ENCODE results near the gene CAMTA1.

The CAMTA1 gene

DNA sequence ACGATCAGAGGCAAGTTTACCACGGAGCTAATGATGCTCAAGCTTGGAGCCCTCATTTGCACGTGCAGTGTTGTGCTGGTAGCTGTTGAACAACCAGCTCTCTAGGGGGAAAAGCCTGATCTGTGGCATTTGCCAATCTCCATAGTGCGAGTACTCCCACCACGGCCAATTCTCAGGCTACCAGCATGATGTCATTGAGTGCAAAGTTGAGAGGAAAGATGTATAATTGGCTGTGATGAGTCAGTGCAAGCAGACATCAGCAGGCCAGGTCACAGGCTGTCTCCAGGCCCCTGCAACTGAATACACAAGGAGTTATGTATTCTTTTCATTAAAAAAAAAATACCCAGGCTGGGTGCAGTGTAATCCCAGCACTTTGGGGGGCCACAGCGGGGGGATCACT is 752.8 kb downstream of the CAMTA1 start:
- 68 to 88% methylated on average over 5 to 6 of the region's 6 CpGs for WGBS, 2 experiments (ENCODE audit: insufficient coverage in 2 of 2)
- Histone ChIP-seq H3K36me3 (ENCODE audit: control insufficient read depth, insufficient read depth, low read length) (no peaks in the 10 kb centered on the region), H3K9me3 (ENCODE audit: control insufficient read depth, low read length) (no peaks in the 10 kb centered on the region), H3K27ac (ENCODE audit: low read depth, low read length, severe bottlenecking) (peak overlapping the region; percentile 61), H3K4me1 (ENCODE audit: control insufficient read depth, insufficient read depth, low read length, poor library complexity, severe bottlenecking) (no peaks in the 10 kb centered on the region), H3K4me3 (ENCODE audit: extremely low read depth, insufficient read depth, low read length, poor library complexity, severe bottlenecking) (no peak overlapping the region)

DNA sequence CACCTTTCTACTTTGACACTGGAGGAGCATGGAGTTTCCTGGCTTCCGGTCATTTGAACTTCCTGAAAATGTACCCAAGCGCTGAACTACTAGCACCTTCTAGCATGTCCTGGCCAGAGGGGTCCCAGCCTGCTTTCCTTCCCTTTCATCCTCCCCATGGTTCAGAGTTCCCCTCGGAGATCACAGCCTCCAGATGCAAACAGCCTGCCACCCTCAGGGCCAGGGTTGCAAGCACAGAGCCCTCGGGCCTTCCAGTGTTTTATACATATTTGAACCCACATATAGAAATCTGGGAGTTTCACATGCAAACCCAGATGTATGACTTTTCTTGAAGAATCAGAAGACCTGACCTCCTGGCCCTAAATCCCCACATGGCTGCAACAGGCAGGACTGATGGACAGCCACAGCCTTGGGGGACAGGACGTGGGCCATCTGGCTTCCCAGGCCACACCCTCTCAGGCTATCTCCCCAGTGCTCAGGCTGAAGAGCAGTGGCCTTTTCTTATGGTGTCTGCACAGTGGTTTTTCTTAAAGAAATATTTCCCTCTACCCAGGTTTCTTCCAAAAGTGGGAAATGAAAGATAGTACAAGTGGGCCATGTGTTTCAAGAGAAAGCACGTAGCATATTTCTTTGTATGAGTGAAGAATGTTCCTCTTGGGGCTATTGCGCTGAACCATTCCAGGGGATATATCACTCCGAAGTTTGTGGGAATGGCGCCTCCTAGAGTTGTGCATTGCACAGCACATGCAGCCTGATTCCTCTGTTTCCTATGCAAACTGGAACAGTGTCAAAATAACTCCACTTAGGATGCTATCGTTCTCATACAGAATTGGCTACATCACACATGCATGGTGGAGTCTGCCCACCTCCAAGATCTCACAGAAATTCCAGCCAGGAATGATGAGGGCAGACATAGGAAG is 753.9 kb downstream of the CAMTA1 start:
- H3K27ac ChIP-seq (ENCODE audit: low read depth, low read length, severe bottlenecking): no peak overlapping the region
- 74 to 80% methylated on average over 7 to 10 of the region's 10 CpGs for WGBS, 2 experiments (ENCODE audit: insufficient coverage in 2 of 2)
- no peak overlapping the region for H3K4me3 ChIP-seq (ENCODE audit: extremely low read depth, insufficient read depth, low read length, poor library complexity, severe bottlenecking)
- H3K9me3 ChIP-seq (ENCODE audit: control insufficient read depth, low read length): no peaks in the 10 kb centered on the region
- no peaks in the 10 kb centered on the region for H3K36me3 ChIP-seq (ENCODE audit: control insufficient read depth, insufficient read depth, low read length)
- no peaks in the 10 kb centered on the region for H3K4me1 ChIP-seq (ENCODE audit: control insufficient read depth, insufficient read depth, low read length, poor library complexity, severe bottlenecking)

DNA sequence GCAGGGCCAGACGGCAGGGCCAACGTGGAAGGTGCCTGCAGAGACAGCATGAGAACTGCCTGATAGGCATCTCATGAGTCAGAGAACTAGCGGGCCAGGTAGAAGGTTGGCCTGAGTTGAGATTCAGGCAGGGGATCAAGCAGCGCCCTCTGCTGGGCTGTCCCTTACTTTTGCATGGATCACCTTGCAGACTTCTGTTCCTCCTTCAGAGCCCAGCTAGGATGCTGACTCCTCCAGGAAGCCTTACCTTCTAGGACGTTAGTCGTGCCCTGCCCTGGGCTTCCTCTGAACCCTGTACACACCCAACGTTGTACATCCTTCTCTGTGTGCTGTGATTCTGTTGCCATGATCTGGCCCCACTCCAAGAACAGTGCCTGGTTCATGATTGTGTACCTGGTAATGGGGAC is 754.5 kb downstream of the CAMTA1 start:
- H3K4me1 ChIP-seq (ENCODE audit: control insufficient read depth, insufficient read depth, low read length, poor library complexity, severe bottlenecking): no peaks in the 10 kb centered on the region
- H3K9me3 ChIP-seq (ENCODE audit: control insufficient read depth, low read length): no peaks in the 10 kb centered on the region
- 41 to 42% methylated on average over 5 to 7 of the region's 7 CpGs for WGBS, 2 experiments (ENCODE audit: insufficient coverage in 2 of 2)
- H3K36me3 ChIP-seq (ENCODE audit: control insufficient read depth, insufficient read depth, low read length): no peaks in the 10 kb centered on the region
- H3K4me3 ChIP-seq (ENCODE audit: extremely low read depth, insufficient read depth, low read length, poor library complexity, severe bottlenecking): no peak overlapping the region
- no peak overlapping the region for H3K27ac ChIP-seq (ENCODE audit: low read depth, low read length, severe bottlenecking)

DNA sequence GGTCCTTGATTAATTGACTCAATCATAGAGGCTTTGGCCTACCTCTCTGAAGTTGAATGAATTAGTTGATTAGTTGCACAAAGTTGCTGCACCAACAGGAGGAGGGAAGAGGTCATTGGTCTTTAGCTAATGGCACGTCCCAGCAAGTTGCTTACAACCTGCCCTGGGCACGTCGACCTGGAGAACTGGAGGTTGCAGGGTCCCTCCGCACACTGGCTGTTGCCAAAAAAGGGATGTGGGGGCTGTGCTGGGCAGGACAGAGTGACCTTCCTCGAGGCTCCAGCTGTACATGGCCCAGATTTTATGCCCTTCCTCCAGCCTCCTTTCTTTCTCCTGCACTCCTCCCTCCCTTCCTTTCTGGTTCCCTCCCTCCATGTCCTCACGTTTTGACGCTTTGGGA is 755.6 kb downstream of the CAMTA1 start:
- H3K36me3 ChIP-seq (ENCODE audit: control insufficient read depth, insufficient read depth, low read length): no peaks in the 10 kb centered on the region
- WGBS, 2 experiments (ENCODE audit: insufficient coverage in 2 of 2): 67 to 90% methylated on average over 1 to 7 of the region's 7 CpGs
- H3K27ac ChIP-seq (ENCODE audit: low read depth, low read length, severe bottlenecking): no peak overlapping the region
- no peak overlapping the region for H3K4me3 ChIP-seq (ENCODE audit: extremely low read depth, insufficient read depth, low read length, poor library complexity, severe bottlenecking)
- H3K9me3 ChIP-seq (ENCODE audit: control insufficient read depth, low read length): no peaks in the 10 kb centered on the region
- H3K4me1 ChIP-seq (ENCODE audit: control insufficient read depth, insufficient read depth, low read length, poor library complexity, severe bottlenecking): no peaks in the 10 kb centered on the region

DNA sequence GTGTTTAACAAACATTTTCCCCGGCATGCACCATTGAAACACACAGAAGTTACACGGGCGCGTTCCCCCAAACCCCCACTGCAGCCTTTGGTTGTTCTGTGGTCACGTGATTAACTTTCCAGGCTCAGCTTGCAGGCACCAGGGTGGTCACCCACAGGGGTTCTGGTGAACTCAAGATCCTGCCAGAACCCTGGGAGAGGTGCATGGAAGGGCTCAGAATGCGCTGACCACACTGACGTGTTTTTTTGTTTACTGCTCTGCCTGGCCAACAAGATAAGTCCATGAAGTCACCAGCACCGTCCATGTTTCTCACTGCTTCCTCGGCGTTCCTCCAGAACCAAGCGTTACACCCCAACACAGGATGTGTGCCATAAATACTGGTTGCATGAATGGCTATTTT is 756.4 kb downstream of the CAMTA1 start:
- Histone ChIP-seq H3K36me3 (ENCODE audit: control insufficient read depth, insufficient read depth, low read length) (no peaks in the 10 kb centered on the region), H3K27ac (ENCODE audit: low read depth, low read length, severe bottlenecking) (no peak overlapping the region), H3K4me1 (ENCODE audit: control insufficient read depth, insufficient read depth, low read length, poor library complexity, severe bottlenecking) (no peaks in the 10 kb centered on the region), H3K4me3 (ENCODE audit: extremely low read depth, insufficient read depth, low read length, poor library complexity, severe bottlenecking) (no peak overlapping the region), H3K9me3 (ENCODE audit: control insufficient read depth, low read length) (no peaks in the 10 kb centered on the region)
- 83 to 88% methylated on average over 6 to 8 of the region's 11 CpGs for WGBS, 2 experiments (ENCODE audit: insufficient coverage in 2 of 2)

DNA sequence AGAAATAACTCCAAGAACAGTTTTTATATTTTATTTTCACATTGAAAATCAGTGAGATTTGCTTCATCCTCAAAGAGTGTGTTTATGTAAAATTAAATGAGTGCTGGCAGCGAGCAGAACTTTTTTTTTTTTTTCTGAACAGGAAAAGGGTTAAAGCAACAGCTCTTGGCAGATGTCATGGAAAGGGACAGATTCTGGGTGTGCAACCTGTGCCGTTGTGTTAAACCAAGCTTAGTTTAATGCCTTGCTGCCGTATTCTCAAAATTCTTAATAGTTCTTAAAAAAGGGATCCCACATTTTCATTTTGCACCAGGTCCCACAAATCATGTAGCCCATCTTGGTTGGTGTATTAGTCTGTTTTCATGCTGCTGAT is 758.5 kb downstream of the CAMTA1 start:
- Histone ChIP-seq H3K4me3 (ENCODE audit: extremely low read depth, insufficient read depth, low read length, poor library complexity, severe bottlenecking) (no peak overlapping the region), H3K27ac (ENCODE audit: low read depth, low read length, severe bottlenecking) (no peak overlapping the region), H3K4me1 (ENCODE audit: control insufficient read depth, insufficient read depth, low read length, poor library complexity, severe bottlenecking) (no peaks in the 10 kb centered on the region), H3K9me3 (ENCODE audit: control insufficient read depth, low read length) (no peaks in the 10 kb centered on the region), H3K36me3 (ENCODE audit: control insufficient read depth, insufficient read depth, low read length) (no peaks in the 10 kb centered on the region)
- 93 to 100% methylated on average over 1 to 3 of the region's 3 CpGs for WGBS, 2 experiments (ENCODE audit: insufficient coverage in 2 of 2)

DNA sequence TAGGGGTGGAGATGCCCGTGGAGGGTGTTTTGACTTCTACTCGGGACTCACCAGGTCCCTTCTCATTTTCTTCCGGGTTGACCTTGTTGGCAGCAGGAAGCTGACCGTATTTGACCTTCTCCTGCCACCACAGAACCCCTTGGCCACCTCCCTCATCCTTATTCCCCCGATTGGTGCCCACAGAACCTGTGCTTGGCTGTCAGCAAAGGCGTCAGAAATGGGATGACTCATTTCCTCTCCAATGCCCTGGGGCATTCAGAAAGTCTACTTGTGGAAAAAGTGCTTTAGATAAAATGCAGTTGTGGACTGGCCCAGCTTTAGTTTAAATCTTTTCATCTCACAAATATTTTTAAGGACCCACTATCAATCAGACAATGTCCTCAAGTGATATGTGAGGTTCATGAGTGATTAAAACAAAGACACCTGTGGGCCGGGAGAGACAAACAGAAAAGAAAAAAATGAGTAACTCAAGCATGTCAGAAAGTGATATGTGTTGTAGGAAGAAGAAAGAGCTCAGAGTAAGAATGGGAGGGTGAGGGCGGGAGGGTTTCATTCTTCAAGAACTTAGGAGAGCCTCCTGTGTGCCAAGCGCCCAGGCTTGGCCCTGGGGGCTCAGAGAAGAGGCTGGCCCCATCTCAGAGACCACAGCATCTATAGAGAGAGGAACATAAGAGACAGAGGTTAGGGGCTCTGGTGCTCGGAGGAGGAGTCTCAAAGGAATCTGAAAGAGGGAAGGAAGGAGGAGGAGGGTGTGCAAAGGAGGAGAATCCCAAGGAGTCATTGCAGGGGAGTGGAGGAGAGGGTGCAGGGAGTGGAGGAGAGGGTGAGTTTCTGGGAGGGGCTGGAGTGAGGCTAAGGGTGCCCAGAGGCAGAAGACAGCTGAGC is 764.3 kb downstream of the CAMTA1 start:
- WGBS, 2 experiments (ENCODE audit: insufficient coverage in 2 of 2): 70 to 87% methylated on average over 6 to 8 of the region's 10 CpGs
- Histone ChIP-seq H3K4me3 (ENCODE audit: extremely low read depth, insufficient read depth, low read length, poor library complexity, severe bottlenecking) (no peak overlapping the region), H3K27ac (ENCODE audit: low read depth, low read length, severe bottlenecking) (peak overlapping the region; percentile 75), H3K9me3 (ENCODE audit: control insufficient read depth, low read length) (no peaks in the 10 kb centered on the region), H3K4me1 (ENCODE audit: control insufficient read depth, insufficient read depth, low read length, poor library complexity, severe bottlenecking) (peaks cover 29% of the 10 kb centered on the region), H3K36me3 (ENCODE audit: control insufficient read depth, insufficient read depth, low read length) (no peaks in the 10 kb centered on the region)

DNA sequence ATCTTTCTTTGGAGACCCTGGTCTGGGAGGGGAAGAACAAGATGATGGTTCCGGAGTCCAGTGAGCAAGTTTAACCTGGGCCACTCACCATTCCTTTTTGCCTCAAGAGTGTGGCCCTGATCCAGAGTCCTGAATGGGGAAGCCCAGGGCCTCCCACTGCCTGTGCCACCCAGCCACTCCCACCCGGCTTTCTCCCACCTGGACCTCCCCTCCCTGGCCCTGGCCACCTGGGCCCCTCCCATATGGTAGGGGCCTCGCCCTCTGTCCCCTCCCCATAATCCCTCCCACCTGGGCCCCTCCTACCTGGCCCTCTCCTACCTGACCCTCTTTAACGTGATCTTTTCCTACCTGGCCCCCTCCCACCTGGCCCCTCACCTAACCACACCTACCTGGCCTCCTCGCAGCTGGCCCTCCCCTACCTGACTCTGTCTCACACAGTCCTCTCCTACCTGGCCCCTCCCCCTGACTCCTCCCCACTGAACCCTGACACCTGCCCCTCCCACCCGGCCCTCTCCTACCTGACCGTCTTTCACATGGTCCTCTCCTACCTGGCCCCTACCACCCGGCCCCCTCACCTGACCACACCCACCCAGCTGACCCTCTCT is 765.1 kb downstream of the CAMTA1 start:
- Histone ChIP-seq H3K4me1 (ENCODE audit: control insufficient read depth, insufficient read depth, low read length, poor library complexity, severe bottlenecking) (peaks cover 29% of the 10 kb centered on the region), H3K27ac (ENCODE audit: low read depth, low read length, severe bottlenecking) (no peak overlapping the region), H3K4me3 (ENCODE audit: extremely low read depth, insufficient read depth, low read length, poor library complexity, severe bottlenecking) (no peak overlapping the region), H3K36me3 (ENCODE audit: control insufficient read depth, insufficient read depth, low read length) (no peaks in the 10 kb centered on the region), H3K9me3 (ENCODE audit: control insufficient read depth, low read length) (no peaks in the 10 kb centered on the region)
- 88 to 94% methylated on average over 3 to 8 of the region's 8 CpGs for WGBS, 2 experiments (ENCODE audit: insufficient coverage in 2 of 2)

DNA sequence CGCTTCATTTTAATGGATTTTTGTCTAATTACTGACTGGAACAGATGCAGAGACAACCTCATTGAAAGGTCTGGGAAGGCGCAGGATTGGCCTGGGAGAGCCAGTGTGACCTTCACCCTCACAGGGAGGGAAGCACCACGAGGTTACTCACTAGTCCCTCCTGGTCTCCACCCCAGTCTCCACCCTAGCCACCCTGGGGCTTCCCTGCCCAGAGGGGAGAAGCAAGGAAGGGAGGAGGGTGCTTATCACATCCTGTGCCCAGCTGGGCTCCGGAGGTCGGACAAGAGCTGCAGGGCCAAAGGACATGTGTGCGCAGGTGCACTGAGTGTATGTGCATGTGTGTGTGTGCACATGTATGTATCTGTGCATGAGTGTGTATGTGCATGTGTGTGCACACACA is 765.7 kb downstream of the CAMTA1 start:
- Histone ChIP-seq H3K27ac (ENCODE audit: low read depth, low read length, severe bottlenecking) (no peak overlapping the region), H3K4me1 (ENCODE audit: control insufficient read depth, insufficient read depth, low read length, poor library complexity, severe bottlenecking) (peaks cover 29% of the 10 kb centered on the region), H3K4me3 (ENCODE audit: extremely low read depth, insufficient read depth, low read length, poor library complexity, severe bottlenecking) (no peak overlapping the region), H3K36me3 (ENCODE audit: control insufficient read depth, insufficient read depth, low read length) (no peaks in the 10 kb centered on the region), H3K9me3 (ENCODE audit: control insufficient read depth, low read length) (no peaks in the 10 kb centered on the region)
- WGBS, 2 experiments (ENCODE audit: insufficient coverage in 2 of 2): 91 to 100% methylated on average over 4 to 5 of the region's 6 CpGs

DNA sequence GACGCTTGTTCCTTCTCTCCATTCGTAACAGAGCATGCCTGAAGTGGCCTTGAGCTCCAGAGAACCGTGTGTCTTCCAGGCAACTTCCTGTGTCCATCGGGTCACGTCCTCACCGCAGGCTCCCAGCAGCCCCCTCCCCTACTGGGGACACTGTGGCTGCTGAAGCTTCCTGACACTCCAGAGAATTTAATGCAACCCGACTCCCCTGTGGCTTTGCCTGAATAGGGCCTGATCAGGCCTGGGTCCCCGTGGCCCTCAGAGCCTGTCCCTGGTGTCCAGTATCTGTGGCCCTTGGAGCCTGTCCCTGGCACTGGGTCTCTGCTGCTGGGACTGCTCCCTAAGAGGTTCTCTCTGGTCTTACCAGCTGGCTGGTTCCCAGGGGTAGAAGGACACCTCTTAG is 766.2 kb downstream of the CAMTA1 start:
- H3K4me1 ChIP-seq (ENCODE audit: control insufficient read depth, insufficient read depth, low read length, poor library complexity, severe bottlenecking): peaks cover 29% of the 10 kb centered on the region
- H3K4me3 ChIP-seq (ENCODE audit: extremely low read depth, insufficient read depth, low read length, poor library complexity, severe bottlenecking): no peak overlapping the region
- H3K9me3 ChIP-seq (ENCODE audit: control insufficient read depth, low read length): no peaks in the 10 kb centered on the region
- H3K36me3 ChIP-seq (ENCODE audit: control insufficient read depth, insufficient read depth, low read length): no peaks in the 10 kb centered on the region
- no peak overlapping the region for H3K27ac ChIP-seq (ENCODE audit: low read depth, low read length, severe bottlenecking)
- WGBS, 2 experiments (ENCODE audit: insufficient coverage in 2 of 2): 63 to 66% methylated on average over 8 of the region's 8 CpGs
